Esophagus (tissue), 2 donors: Measurements from ENCODE around the gene SLC19A3. TPM values are rescaled to one million over a fixed set of nuclear protein-coding genes. Genes with fewer than 3 reads are reported as not detected.
"Not testable (repeated sequence)": the region's sequence is repeated elsewhere in the genome, so short reads cannot be mapped to it uniquely, and the experiment has no call there.

ENCODE experiments used
- H3K27ac ChIP-seq, 2 donors: one replicate each; pipeline ENCODE4 v1.5.1; 2013; ENCODE audit warnings: low read depth in 2 of 2, mild to moderate bottlenecking in 2 of 2, inconsistent platforms in 1 of 2, low read length in 1 of 2, moderate library complexity in 1 of 2
- H3K27me3 ChIP-seq, 2 donors: one replicate each; pipeline ENCODE4 v1.6.1; 2013; ENCODE audit warnings: low read length in 2 of 2, control low read depth in 1 of 2, mild to moderate bottlenecking in 1 of 2; ENCODE audit not compliant: insufficient read depth in 2 of 2, control insufficient read depth in 1 of 2
- H3K36me3 ChIP-seq, 2 donors: one replicate each; pipeline ENCODE4 v1.6.1; 2013; ENCODE audit warnings: low read length in 1 of 2; ENCODE audit not compliant: control insufficient read depth in 2 of 2, insufficient read depth in 2 of 2
- H3K4me1 ChIP-seq, 2 donors: one replicate each; pipeline ENCODE4 v1.6.1; 2013; ENCODE audit warnings: low read length in 1 of 2; ENCODE audit not compliant: control insufficient read depth in 2 of 2, insufficient read depth in 2 of 2
- H3K4me3 ChIP-seq, 2 donors: one replicate each; pipeline ENCODE4 v1.5.1; 2013; ENCODE audit warnings: low read length in 2 of 2, mild to moderate bottlenecking in 2 of 2, low read depth in 1 of 2, moderate library complexity in 1 of 2
- H3K9me3 ChIP-seq, 2 donors: one replicate each; pipeline ENCODE4 v1.6.1; 2013; ENCODE audit warnings: mild to moderate bottlenecking in 2 of 2, low read depth in 1 of 2, low read length in 1 of 2, moderate library complexity in 1 of 2; ENCODE audit not compliant: control insufficient read depth in 2 of 2, insufficient read depth in 1 of 2
- WGBS, 2 donors: extraction: QIAGEN DNeasy Blood & Tissue Kit; methylation state at CpG; one replicate each; pipeline ENCODE4 v1.1.7; 2013; 5-methylcytosine and 5-hydroxymethylcytosine counted together
- polyA plus RNA-seq, 2 donors: library from polyadenylated mRNA; stranded (reverse); fragments of 200-250 nt; gene quantifications; one replicate each; pipeline ENCODE4 v1.2.3, GENCODE V29; 2013
- donor health status: healthy with polysubstance abuse.
- donor health status: Bipolar disorder and iron deficiency.

SLC19A3 gene
- polyA plus RNA-seq, 2 donors: 0.14 TPM

DNA sequence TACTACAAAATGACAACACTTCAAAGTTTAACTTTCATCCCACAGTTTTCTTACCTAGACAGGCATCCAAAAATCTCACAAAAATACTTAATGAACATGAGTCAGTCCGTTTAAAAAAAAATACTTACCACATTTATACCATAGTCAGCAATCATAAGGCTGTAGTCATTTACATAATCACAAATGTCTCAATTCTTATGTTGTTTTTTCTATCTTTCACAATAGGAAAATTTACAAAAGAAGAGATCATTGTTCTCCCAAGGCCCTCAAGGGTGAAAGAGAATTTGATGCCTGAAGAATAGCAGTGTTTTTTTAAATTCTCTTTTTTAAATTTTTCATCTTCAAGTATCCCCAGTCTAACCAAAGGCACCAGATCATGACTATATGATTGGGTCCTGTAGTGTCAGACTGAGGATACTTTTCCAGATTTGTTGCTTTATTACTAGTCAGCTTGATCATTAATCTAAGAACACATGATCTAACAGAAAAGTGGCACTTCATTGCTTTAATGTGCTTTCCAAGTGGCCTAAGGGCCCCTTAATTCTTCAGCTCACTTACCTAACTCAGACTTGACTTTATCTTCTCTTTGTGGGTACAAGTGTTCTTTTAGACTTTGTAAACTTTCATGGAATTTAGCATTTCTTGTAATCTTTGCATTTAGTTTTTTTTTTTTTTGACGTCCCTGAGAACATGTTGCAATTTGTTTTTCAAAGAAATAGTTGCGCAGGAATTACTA is 46.5 kb downstream of the SLC19A3 start:
- no peaks in the 10 kb centered on the region for H3K9me3 ChIP-seq
- no peaks in the 10 kb centered on the region for H3K27me3 ChIP-seq
- no peaks in the 10 kb centered on the region for H3K36me3 ChIP-seq
- 48 to 61% methylated on average over 3 of the region's 3 CpGs for WGBS, 2 donors
- H3K27ac ChIP-seq: no peak overlapping the region
- no peaks in the 10 kb centered on the region for H3K4me1 ChIP-seq
- no peak overlapping the region for H3K4me3 ChIP-seq

DNA sequence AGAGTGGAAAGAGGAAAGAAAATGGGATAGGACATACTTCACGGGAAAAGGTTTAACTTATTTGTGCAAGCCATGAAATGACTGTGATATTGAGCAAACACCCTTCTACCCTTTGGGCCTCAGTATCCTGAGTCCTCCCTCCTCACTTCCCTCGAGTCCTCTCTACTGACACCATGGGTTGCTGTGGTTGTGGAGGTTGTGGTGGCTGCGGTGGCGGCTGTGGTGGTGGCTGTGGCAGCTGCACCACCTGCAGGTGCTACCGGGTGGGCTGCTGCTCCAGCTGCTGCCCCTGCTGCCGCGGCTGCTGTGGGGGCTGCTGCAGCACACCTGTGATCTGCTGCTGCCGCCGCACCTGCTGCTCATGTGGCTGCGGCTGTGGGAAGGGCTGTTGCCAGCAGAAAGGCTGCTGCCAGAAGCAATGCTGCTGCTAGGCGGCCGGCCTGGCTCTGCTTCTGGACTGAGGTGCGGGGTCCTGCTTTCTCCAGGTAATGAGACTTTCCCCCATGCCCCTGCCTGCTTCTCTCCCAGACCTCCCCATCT is 51.1 kb downstream of the SLC19A3 start, which contains the start of gene SCYGR5:
Gene SCYGR5, plus strand, starts transcription at position 174 of the 540 bp plus-strand sequence. Its CDS starts 0 bp downstream, at position 174.
- H3K27ac ChIP-seq, H3K36me3 ChIP-seq, H3K27me3 ChIP-seq, H3K9me3 ChIP-seq, H3K4me3 ChIP-seq, H3K4me1 ChIP-seq: not testable (repeated sequence)
- 87 to 89% methylated on average over 13 of the region's 13 CpGs for WGBS, 2 donors

DNA sequence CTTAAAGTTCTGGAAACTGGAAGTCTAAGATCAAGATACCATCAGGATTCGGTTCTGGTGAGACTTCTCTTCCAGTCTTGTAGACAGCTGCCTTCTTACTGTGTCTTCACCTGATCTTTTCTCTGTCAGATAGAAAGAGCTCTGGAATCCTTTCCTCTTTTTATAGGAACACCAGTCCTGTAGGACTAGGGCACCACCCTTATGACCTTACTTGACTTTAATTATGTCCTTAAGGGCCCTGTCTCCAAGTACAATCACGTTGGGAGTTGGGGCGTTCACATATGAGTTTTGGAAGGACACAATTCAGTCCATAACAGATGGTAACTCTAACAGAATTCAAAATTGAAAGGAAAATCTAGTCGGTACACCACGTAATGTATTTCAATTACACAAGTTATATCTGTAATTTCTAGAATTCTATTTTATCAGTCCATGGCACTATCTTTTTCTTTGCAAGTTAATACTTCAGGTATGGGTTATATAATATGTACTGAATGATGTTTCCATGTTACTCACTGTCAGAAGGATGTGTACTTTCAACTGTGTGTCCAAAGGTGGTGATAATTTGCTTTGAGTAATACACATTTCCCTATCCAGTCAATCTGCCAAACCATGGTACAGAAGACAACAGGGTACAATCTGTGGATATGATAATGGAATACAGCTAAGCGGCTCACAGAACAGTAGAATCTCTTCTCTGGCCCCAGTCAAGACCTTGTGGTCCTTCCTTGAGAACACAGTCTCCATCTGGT is 52.5 kb downstream of the SLC19A3 start:
- Histone ChIP-seq H3K4me3 (no peak overlapping the region), H3K27ac (no peak overlapping the region), H3K36me3 (no peaks in the 10 kb centered on the region), H3K9me3 (no peaks in the 10 kb centered on the region), H3K27me3 (no peaks in the 10 kb centered on the region), H3K4me1 (no peaks in the 10 kb centered on the region)
- 84 to 87% methylated on average over 6 of the region's 6 CpGs for WGBS, 2 donors

DNA sequence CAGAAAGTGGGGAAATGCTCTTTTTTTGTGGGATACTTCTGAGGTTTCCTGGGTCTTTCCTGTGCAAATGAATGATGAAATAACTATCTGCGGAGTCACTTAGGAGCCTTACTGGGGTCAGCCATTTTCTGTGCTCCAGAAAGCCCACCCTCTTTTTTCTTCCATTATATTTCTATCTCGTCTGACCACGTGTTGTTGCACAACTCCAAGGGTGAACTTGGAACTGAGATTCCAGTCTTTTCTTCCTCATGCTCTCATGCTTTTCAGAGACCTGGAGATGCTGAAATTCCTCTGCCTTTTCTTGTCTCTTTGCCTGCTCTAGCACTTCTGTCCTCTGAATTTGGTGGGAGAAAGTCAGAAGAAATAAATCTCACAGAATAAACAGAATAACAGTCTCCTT is 56.0 kb downstream of the SLC19A3 start:
- 50 to 51% methylated on average over 3 of the region's 3 CpGs for WGBS, 2 donors
- Histone ChIP-seq H3K36me3 (no peaks in the 10 kb centered on the region), H3K27ac (no peak overlapping the region), H3K4me3 (no peak overlapping the region), H3K4me1 (no peaks in the 10 kb centered on the region), H3K9me3 (no peaks in the 10 kb centered on the region), H3K27me3 (no peaks in the 10 kb centered on the region)

DNA sequence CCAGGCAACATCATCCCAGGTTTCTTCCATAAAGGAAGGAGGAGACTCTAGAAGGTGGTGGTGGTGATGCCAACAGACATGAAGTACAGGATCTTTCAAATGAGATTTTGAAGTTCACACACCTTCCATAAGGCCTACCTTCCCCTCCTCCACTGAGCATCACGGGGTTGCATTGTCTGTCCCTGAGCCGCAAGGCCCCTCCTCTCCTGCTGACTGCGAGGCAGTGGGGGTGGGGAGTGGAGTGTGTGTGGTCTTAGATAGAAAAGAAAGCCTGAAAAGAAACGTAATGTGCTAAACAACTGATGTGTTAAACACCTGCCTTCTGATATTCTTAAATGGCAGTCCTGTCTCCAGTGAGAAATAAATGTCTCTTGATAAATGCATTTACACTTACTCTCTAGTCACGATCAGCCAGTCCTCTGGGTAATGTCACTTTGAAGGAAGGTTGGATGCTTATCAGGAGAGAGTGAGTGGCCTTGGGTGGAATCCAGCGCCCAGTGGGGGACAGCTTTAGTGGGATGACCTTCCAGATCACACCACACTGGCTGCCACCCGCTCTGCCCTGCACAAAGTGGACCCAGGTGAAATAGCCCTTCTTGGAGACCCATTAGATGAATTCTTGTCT is 56.7 kb downstream of the SLC19A3 start:
- no peak overlapping the region for H3K4me3 ChIP-seq
- 52 to 60% methylated on average over 7 of the region's 7 CpGs for WGBS, 2 donors
- H3K4me1 ChIP-seq: no peaks in the 10 kb centered on the region
- H3K36me3 ChIP-seq: no peaks in the 10 kb centered on the region
- no peak overlapping the region for H3K27ac ChIP-seq
- no peaks in the 10 kb centered on the region for H3K27me3 ChIP-seq
- H3K9me3 ChIP-seq: no peaks in the 10 kb centered on the region

DNA sequence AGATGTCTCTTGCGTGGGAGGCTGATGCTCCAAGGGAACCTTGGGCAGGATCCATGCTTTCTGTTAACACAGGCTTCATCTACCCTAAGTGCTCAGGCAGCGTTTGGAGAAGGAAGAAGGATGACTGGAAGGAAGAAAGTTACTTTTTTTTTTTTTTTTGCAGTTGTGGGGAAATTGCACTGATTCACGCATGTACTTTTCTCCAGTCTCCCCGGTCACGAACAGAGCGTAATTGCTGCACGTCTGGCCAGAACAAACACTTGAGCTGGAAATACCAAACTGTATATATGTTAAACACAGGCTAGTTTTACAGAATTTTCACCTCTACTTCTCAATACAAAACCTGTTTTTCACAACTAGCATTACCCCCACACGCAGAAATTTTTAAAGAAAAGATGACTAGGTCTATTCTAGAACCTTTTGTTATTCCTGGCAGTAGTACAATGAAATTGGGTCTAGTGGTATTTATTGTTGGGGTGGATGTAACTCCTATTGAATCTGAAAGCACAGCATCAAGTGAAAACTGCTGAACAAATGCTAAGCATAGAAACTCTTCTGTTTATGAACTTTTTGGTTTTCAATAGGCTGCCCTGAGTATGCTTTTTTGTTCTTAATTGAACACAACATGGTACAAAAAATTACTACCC is 60.5 kb downstream of the SLC19A3 start:
- H3K4me1 ChIP-seq: no peaks in the 10 kb centered on the region
- no peaks in the 10 kb centered on the region for H3K9me3 ChIP-seq
- no peaks in the 10 kb centered on the region for H3K27me3 ChIP-seq
- no peak overlapping the region for H3K27ac ChIP-seq
- H3K4me3 ChIP-seq: no peak overlapping the region
- H3K36me3 ChIP-seq: no peaks in the 10 kb centered on the region
- WGBS, 2 donors: 69 to 79% methylated on average over 8 of the region's 8 CpGs

DNA sequence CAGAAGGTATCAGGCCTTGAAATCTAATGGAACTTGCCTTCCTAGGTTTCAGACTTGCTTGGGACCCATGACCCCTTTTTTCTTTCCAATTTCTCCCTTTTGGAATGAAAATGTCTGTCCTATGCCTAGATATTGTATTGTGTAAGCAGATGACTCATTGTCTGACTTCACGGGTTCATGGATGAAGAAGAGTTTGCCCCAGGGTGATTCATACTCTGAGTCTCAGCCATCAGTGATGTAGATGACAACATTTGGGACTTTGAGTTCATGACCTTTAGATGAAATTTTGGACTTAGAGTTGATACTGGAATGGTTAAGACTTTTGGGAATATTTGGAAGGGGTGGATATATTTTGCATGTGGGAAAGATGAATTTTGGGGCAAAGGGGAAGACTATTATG is 62.4 kb downstream of the SLC19A3 start:
- no peak overlapping the region for H3K27ac ChIP-seq

DNA sequence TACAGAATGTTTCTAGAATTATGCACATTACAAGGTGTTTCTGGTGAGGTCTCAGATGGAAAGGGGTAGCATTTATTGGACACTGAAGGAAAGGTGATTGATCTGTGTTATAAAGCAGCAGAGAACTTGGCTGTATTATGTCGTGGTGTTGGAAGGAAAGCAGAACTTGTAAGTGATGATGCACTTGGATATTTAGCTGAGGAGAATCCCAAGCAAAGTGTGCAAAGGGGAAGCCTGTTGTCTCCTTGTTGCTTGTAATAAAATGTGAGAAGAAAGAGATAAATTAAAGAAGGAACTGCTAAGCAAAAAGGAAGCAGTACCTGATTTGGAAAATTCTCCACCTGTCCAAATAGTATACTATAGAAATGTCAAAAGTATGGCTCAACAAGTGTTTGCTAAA is 63.4 kb downstream of the SLC19A3 start:
- Histone ChIP-seq H3K4me3 (no peak overlapping the region), H3K4me1 (no peaks in the 10 kb centered on the region), H3K27ac (no peak overlapping the region), H3K36me3 (no peaks in the 10 kb centered on the region), H3K9me3 (no peaks in the 10 kb centered on the region), H3K27me3 (no peaks in the 10 kb centered on the region)
- WGBS, 2 donors: 69 to 79% methylated on average over 1 of the region's 1 CpG

More for the DNA sequence above, 62.4 kb downstream of the SLC19A3 start:
- 14 to 16% methylated on average over 1 of the region's 1 CpG for WGBS, 2 donors
- no peaks in the 10 kb centered on the region for H3K4me1 ChIP-seq
- no peaks in the 10 kb centered on the region for H3K36me3 ChIP-seq
- no peak overlapping the region for H3K4me3 ChIP-seq
- no peaks in the 10 kb centered on the region for H3K9me3 ChIP-seq
- no peaks in the 10 kb centered on the region for H3K27me3 ChIP-seq

DNA sequence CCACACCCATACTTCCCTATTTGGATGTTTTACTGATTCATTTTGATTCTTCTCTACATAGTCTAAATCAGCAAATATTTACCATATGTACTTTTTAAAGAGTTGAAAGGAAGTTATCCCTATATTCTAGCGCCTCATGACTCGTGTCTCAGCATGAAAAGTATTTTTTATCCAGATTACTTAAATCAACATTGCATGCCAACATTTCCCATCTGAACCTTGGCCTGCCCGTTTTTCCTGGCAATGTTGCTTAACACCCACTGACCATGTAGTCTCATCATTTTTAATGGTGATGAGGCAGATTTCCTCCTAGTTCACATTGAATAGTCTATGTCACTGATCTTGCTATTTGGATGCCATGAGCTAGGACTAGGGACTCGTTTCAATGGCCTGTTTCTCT is 64.4 kb downstream of the SLC19A3 start:
- no peak overlapping the region for H3K4me3 ChIP-seq
- H3K4me1 ChIP-seq: no peaks in the 10 kb centered on the region
- H3K36me3 ChIP-seq: no peaks in the 10 kb centered on the region
- no peaks in the 10 kb centered on the region for H3K27me3 ChIP-seq
- 30 to 31% methylated on average over 4 of the region's 4 CpGs for WGBS, 2 donors
- H3K9me3 ChIP-seq: no peaks in the 10 kb centered on the region
- no peak overlapping the region for H3K27ac ChIP-seq
